ENCODE measurements around the gene CDC14B.

GRCh38 chr9:96663506-96664120 is 44.0 kb upstream of the CDC14B start:
- no peak for TF ChIP-seq ATF3 (CRISPR knock-in tag; conservative IDR thresholded peaks at IDR 0.05)
- TF ChIP-seq E2F1 (CRISPR knock-in tag; IDR thresholded peaks at IDR 0.05), result no peak
- TF ChIP-seq HMGXB4 (CRISPR knock-in tag; IDR thresholded peaks at IDR 0.05), result no peak
- TF ChIP-seq TCF7 (CRISPR knock-in tag; IDR thresholded peaks at IDR 0.05; ENCODE audit: low read depth), result no peak
- TF ChIP-seq CTCF (IDR thresholded peaks at IDR 0.05), result no peak
- TF ChIP-seq FOXP1 (CRISPR knock-in tag; IDR thresholded peaks at IDR 0.05; ENCODE audit: borderline replicate concordance), result no peak
- no peak for TF ChIP-seq ATF2 (CRISPR knock-in tag; IDR thresholded peaks at IDR 0.05; ENCODE audit: borderline replicate concordance, low read depth)
- no peak for TF ChIP-seq NR3C1 (CRISPR knock-in tag; conservative IDR thresholded peaks at IDR 0.05; ENCODE audit: low read depth)
- TF ChIP-seq JUN (CRISPR knock-in tag; IDR thresholded peaks at IDR 0.05), result no peak
- TF ChIP-seq MLX (CRISPR knock-in tag; IDR thresholded peaks at IDR 0.05), result no peak
- no peak for TF ChIP-seq SOX15 (CRISPR knock-in tag; IDR thresholded peaks at IDR 0.05)
- TF ChIP-seq IRF1 (CRISPR knock-in tag; IDR thresholded peaks at IDR 0.05), result no peak
- TF ChIP-seq NR2C2 (CRISPR knock-in tag; IDR thresholded peaks at IDR 0.05), result no peak
